Upper lobe of right lung (tissue), 1 donor: ENCODE measurements around the gene CASK. TPM values are rescaled to one million over a fixed set of nuclear protein-coding genes. Genes with fewer than 3 reads are reported as not detected.

Experiments
- ATAC-seq: fragments of 200-7000 bp; cut with Tn5 transposase; one replicate; pipeline ENCODE4 v1.9.1; 2020; ENCODE audit warnings: mild to moderate bottlenecking, moderate library complexity
- DNase-seq: peaks from one replicate; pipeline ENCODE4 v3.0.0-alpha.2; 2020
- H3K27ac ChIP-seq: fragments of 200-600 bp; one replicate; pipeline ENCODE4 v1.8.0; 2022
- H3K27me3 ChIP-seq: fragments of 200-600 bp; one replicate; pipeline ENCODE4 v1.8.0; 2022; ENCODE audit warnings: mild to moderate bottlenecking
- H3K36me3 ChIP-seq: fragments of 200-600 bp; one replicate; pipeline ENCODE4 v1.8.0; 2022
- H3K4me1 ChIP-seq: fragments of 200-600 bp; one replicate; pipeline ENCODE4 v1.8.0; 2022
- H3K4me3 ChIP-seq: fragments of 200-600 bp; one replicate; pipeline ENCODE4 v1.8.0; 2022; ENCODE audit warnings: mild to moderate bottlenecking
- H3K9me3 ChIP-seq: fragments of 200-600 bp; one replicate; pipeline ENCODE4 v1.8.0; 2022
- CTCF ChIP-seq: fragments of 200-600 bp; IDR thresholded peaks from one replicate; pipeline ENCODE4 v1.8.0; 2022; ENCODE audit warnings: antibody characterized with exemption
- intact Hi-C: fragments of 100-400 bp; cut with DNase I; formaldehyde crosslinking; loops from one replicate; pipeline ENCODE4 v1.11.0; 2022
- total RNA-seq: library from RNA; stranded (reverse); fragmentation: NEBNext Ultra II Directional; extraction: Animal tissue kit (Norgen Biotek cat#: 25700); gene quantifications from one replicate; pipeline ENCODE4 v1.2.1, GENCODE V29; 2021
- donor health status: DM: no; HTN: yes; CAD: no; lungs with severe emphysema.

Gene CASK
- total RNA-seq, 1 donor from 2014 or later = 60.4 TPM

GRCh38 chrX:41672643-41673042 lies 250.7 kb downstream of the CASK start:
- Histone ChIP-seq H3K4me1 (no peaks in the 10 kb centered on the region), H3K36me3 (no peaks in the 10 kb centered on the region), H3K27me3 (no peaks in the 10 kb centered on the region), H3K4me3 (no peak overlapping the region), H3K9me3 (no peaks in the 10 kb centered on the region), H3K27ac (no peak overlapping the region)
- no peak for TF ChIP-seq CTCF
- no peak for ATAC-seq
- intact Hi-C loops = no loop called here
- no peak for DNase-seq

- ATAC-seq = no peak
- Histone ChIP-seq H3K9me3 (no peaks in the 10 kb centered on the region), H3K27ac (no peak overlapping the region), H3K36me3 (no peaks in the 10 kb centered on the region), H3K4me1 (no peaks in the 10 kb centered on the region), H3K27me3 (no peaks in the 10 kb centered on the region), H3K4me3 (no peak overlapping the region)
- TF ChIP-seq CTCF = no peak
- DNase-seq = no peak
- intact Hi-C loops = no loop called here
These were observed 252.3 kb downstream of the CASK start for GRCh38 chrX:41671082-41671481.

- no peak for TF ChIP-seq CTCF
These were observed 253.2 kb downstream of the CASK start for GRCh38 chrX:41670112-41670511.

GRCh38 chrX:41667631-41668030 lies 255.7 kb downstream of the CASK start:
- DNase-seq = no peak
- TF ChIP-seq CTCF = no peak
- no peak overlapping the region for H3K27ac ChIP-seq
- intact Hi-C loops = no loop called here
- H3K4me3 ChIP-seq = no peak overlapping the region
- no peaks in the 10 kb centered on the region for H3K9me3 ChIP-seq
- no peak for ATAC-seq
- no peaks in the 10 kb centered on the region for H3K27me3 ChIP-seq
- no peaks in the 10 kb centered on the region for H3K36me3 ChIP-seq
- no peaks in the 10 kb centered on the region for H3K4me1 ChIP-seq

More at GRCh38 chrX:41670112-41670511, 253.2 kb downstream of the CASK start:
- no peak for ATAC-seq
- Histone ChIP-seq H3K9me3 (no peaks in the 10 kb centered on the region), H3K4me1 (no peaks in the 10 kb centered on the region), H3K4me3 (no peak overlapping the region), H3K27ac (no peak overlapping the region), H3K36me3 (no peaks in the 10 kb centered on the region), H3K27me3 (no peaks in the 10 kb centered on the region)
- no peak for DNase-seq
- intact Hi-C loops = no loop called here

GRCh38 chrX:41666251-41666650 lies 257.1 kb downstream of the CASK start:
- TF ChIP-seq CTCF = no peak
- no peaks in the 10 kb centered on the region for H3K4me1 ChIP-seq
- no peak for DNase-seq

GRCh38 chrX:41665686-41666085 lies 257.7 kb downstream of the CASK start:
- H3K27me3 ChIP-seq = no peaks in the 10 kb centered on the region
- no peaks in the 10 kb centered on the region for H3K9me3 ChIP-seq
- no peak overlapping the region for H3K4me3 ChIP-seq
- H3K36me3 ChIP-seq = no peaks in the 10 kb centered on the region
- no peaks in the 10 kb centered on the region for H3K4me1 ChIP-seq
- ATAC-seq (no peak), DNase-seq (no peak)
- H3K27ac ChIP-seq = no peak overlapping the region
- no peak for TF ChIP-seq CTCF
- intact Hi-C loops = no loop called here

More at GRCh38 chrX:41666251-41666650, 257.1 kb downstream of the CASK start:
- Histone ChIP-seq H3K27ac (no peak overlapping the region), H3K4me3 (no peak overlapping the region), H3K9me3 (no peaks in the 10 kb centered on the region), H3K36me3 (no peaks in the 10 kb centered on the region), H3K27me3 (no peaks in the 10 kb centered on the region)
- ATAC-seq = no peak
- intact Hi-C loops = no loop called here
